ENCODE data around the gene BIRC7. TPM values are rescaled to one million over a fixed set of nuclear protein-coding genes. Genes with fewer than 3 reads are reported as not detected.

Gene BIRC7
- total RNA-seq, 1 experiment from 2014 or later = 0.10 TPM

GRCh38 chr20:63280371-63280770 lies 44.7 kb downstream of the BIRC7 start:
- H3K27ac ChIP-seq = no peak overlapping the region
- no peaks in the 10 kb centered on the region for H3K9me3 ChIP-seq (replicated peaks)
- H3K4me1 ChIP-seq = no peaks in the 10 kb centered on the region
- no peak overlapping the region for H3K4me3 ChIP-seq
- no peak for DNase-seq
- peaks cover 68% of the 10 kb centered on the region for H3K36me3 ChIP-seq
- no peaks in the 10 kb centered on the region for H3K27me3 ChIP-seq

GRCh38 chr20:63280929-63281545 lies 45.3 kb downstream of the BIRC7 start:
- Histone ChIP-seq H3K36me3 (peaks cover 71% of the 10 kb centered on the region), H3K4me1 (no peaks in the 10 kb centered on the region), H3K27me3 (no peaks in the 10 kb centered on the region), H3K27ac (no peak overlapping the region), H3K4me3 (no peak overlapping the region), H3K9me3 (replicated peaks) (no peaks in the 10 kb centered on the region)
- DNase-seq = no peak

DNA sequence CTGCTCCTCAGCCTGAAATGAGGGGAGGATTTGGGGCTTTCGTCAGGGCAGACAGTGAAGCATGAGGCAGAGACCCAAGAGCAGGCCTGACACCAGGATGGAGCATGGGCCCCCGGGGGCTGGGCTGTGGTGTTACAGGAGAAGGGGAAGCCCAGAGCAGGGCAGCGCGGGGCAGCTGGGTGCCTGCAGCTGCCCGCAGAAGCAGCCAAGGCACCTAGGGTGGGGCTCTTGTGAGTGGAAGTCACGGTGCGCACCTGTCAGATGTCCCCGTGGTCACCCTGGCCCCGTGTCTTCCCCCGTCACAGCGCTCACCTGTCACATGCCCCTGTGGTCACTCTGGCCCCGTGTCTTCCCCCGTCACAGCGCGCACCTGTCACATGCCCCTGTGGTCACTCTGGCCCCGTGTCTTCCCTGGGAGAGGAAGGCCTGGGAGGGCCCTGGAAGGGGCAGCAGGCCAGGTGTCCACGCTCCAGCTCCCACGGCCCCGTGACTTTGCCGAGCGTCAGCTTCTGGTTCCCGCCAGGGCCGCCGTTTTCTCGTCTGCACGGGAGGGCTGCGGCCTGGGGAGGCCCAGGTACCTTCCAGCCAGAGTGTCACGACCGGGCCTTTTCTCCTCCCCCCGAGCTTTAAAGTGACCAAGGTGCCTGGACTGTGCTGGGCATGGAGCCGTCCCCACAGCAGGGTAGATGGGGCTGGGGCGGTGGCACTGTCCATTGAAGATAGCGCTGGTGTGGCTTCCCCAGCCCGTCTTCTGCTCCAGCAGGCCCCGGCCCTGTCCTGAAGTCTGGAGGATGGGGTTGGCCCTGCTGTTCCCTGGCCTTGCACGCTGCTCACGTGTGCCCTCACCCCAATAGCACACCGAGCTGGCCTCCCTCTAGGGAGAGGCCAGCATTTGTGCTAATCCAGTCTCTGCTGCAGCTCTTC lies 46.3 kb downstream of the BIRC7 start:
- no peaks in the 10 kb centered on the region for H3K4me1 ChIP-seq
- peaks cover 61% of the 10 kb centered on the region for H3K36me3 ChIP-seq
- no peak overlapping the region for H3K4me3 ChIP-seq
- H3K9me3 ChIP-seq (replicated peaks) = no peaks in the 10 kb centered on the region
- no peak for DNase-seq
- no peaks in the 10 kb centered on the region for H3K27me3 ChIP-seq
- no peak overlapping the region for H3K27ac ChIP-seq

DNA sequence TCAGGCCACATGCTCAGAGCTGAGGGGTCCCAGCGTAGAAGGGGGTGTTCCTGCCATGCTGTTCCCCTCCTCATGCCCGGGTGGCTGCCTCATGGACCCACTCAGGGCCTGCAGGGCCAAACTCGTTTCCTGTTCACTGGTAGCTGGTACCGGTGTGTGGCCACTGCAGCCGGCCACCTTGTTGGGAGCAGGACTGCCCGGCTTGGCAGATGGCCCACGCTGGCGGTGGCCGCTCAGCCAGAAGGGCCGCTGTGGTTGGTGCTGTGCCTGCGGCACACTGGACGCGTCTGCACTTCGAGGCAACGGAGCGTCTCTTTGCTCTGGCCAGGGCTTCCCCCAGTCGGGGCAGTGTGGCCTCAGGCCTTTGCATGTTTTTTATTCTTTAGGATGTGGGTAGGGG lies 47.2 kb downstream of the BIRC7 start:
- no peaks in the 10 kb centered on the region for H3K4me1 ChIP-seq
- no peaks in the 10 kb centered on the region for H3K27me3 ChIP-seq
- peaks cover 58% of the 10 kb centered on the region for H3K36me3 ChIP-seq
- no peak for DNase-seq
- no peak overlapping the region for H3K4me3 ChIP-seq
- no peak overlapping the region for H3K27ac ChIP-seq
- H3K9me3 ChIP-seq (replicated peaks) = no peaks in the 10 kb centered on the region

DNA sequence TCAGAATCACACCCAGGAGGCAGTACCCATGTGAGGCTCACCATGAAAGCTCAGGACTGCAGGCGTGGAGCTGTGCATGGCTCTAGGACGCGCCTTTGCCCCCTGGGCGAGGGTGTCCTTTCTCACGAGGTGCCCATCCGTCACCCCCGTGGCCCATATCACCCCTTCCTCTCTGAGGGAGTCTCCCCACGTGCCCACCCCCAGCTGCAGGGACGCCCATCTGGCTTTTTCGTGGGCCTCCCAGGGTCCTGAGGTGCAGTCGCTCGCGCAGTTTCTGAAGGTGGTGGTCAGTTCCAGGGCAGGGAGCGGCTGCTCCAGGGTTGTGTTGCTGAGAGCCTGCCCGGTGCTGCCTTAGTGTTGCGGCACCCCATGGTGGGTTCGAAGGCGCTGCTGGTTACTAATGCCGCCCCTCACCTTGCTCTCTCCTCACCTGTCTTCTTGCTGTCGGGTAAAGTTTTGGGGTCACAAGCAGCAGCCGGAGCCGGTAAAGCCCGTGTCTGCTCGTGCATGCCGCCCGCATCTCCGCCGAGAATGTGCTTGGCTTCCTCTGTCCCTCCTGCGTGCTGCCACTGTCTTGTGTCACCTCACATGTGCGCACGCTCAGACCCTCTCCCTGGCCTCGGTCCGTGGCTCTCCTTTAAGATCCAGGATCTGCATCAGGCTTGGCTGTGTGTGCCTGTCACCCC lies 47.8 kb downstream of the BIRC7 start:
- Histone ChIP-seq H3K4me1 (no peaks in the 10 kb centered on the region), H3K4me3 (no peak overlapping the region), H3K9me3 (replicated peaks) (no peaks in the 10 kb centered on the region), H3K36me3 (peaks cover 60% of the 10 kb centered on the region), H3K27me3 (no peaks in the 10 kb centered on the region), H3K27ac (no peak overlapping the region)
- DNase-seq = no peak

- H3K36me3 ChIP-seq = peaks cover 61% of the 10 kb centered on the region
Measured at GRCh38 chr20:63284083-63284440, 48.4 kb downstream of the BIRC7 start.

GRCh38 chr20:63284544-63284949 lies 48.8 kb downstream of the BIRC7 start:
- Histone ChIP-seq H3K27me3 (no peaks in the 10 kb centered on the region), H3K27ac (no peak overlapping the region), H3K36me3 (peaks cover 59% of the 10 kb centered on the region), H3K9me3 (replicated peaks) (no peaks in the 10 kb centered on the region), H3K4me3 (no peak overlapping the region), H3K4me1 (no peaks in the 10 kb centered on the region)
- DNase-seq = no peak

More at GRCh38 chr20:63284083-63284440, 48.4 kb downstream of the BIRC7 start:
- Histone ChIP-seq H3K27ac (no peak overlapping the region), H3K4me3 (no peak overlapping the region), H3K27me3 (no peaks in the 10 kb centered on the region), H3K9me3 (replicated peaks) (no peaks in the 10 kb centered on the region), H3K4me1 (no peaks in the 10 kb centered on the region)
- DNase-seq = no peak

DNA sequence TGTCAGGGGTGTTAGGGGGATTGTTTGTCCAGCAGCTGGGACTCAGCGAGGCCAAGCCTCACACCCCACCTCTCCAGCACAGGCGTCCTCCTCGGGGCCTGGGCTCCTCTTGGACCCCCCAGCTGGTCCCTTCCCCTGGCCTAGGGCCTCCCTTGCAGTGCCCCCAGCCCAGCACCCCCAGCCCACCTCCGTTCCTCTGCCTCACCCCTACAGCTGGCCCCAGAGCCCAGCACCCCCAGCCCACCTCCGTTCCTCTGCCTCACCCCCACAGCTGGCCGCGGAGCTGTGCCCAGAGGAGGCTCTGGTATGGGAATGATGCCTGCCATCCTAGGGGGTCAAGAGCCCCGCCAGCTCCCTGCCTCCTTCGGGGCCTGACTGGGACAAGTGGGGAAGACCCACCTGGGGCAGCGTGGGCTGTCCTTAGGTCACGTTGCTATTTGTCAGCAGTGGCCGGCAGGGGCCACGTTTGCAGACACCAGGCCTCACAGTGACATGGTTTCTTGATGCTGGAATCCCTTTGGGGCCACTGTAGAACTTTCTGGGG lies 49.3 kb downstream of the BIRC7 start:
- Histone ChIP-seq H3K9me3 (replicated peaks) (no peaks in the 10 kb centered on the region), H3K27ac (no peak overlapping the region), H3K36me3 (peaks cover 54% of the 10 kb centered on the region), H3K4me3 (no peak overlapping the region), H3K4me1 (no peaks in the 10 kb centered on the region), H3K27me3 (no peaks in the 10 kb centered on the region)
- no peak for DNase-seq

GRCh38 chr20:63285636-63286615 lies 50.2 kb downstream of the BIRC7 start:
- Histone ChIP-seq H3K9me3 (replicated peaks) (no peaks in the 10 kb centered on the region), H3K36me3 (peaks cover 45% of the 10 kb centered on the region), H3K4me3 (no peak overlapping the region), H3K4me1 (no peaks in the 10 kb centered on the region), H3K27ac (no peak overlapping the region), H3K27me3 (no peaks in the 10 kb centered on the region)
- no peak for DNase-seq

GRCh38 chr20:63286781-63287696 lies 51.3 kb downstream of the BIRC7 start:
- DNase-seq = no peak
- H3K9me3 ChIP-seq (replicated peaks) = no peaks in the 10 kb centered on the region
- H3K27ac ChIP-seq = no peak overlapping the region
- H3K36me3 ChIP-seq = peaks cover 44% of the 10 kb centered on the region
- no peaks in the 10 kb centered on the region for H3K27me3 ChIP-seq
- no peak overlapping the region for H3K4me3 ChIP-seq
- H3K4me1 ChIP-seq = no peaks in the 10 kb centered on the region

DNA sequence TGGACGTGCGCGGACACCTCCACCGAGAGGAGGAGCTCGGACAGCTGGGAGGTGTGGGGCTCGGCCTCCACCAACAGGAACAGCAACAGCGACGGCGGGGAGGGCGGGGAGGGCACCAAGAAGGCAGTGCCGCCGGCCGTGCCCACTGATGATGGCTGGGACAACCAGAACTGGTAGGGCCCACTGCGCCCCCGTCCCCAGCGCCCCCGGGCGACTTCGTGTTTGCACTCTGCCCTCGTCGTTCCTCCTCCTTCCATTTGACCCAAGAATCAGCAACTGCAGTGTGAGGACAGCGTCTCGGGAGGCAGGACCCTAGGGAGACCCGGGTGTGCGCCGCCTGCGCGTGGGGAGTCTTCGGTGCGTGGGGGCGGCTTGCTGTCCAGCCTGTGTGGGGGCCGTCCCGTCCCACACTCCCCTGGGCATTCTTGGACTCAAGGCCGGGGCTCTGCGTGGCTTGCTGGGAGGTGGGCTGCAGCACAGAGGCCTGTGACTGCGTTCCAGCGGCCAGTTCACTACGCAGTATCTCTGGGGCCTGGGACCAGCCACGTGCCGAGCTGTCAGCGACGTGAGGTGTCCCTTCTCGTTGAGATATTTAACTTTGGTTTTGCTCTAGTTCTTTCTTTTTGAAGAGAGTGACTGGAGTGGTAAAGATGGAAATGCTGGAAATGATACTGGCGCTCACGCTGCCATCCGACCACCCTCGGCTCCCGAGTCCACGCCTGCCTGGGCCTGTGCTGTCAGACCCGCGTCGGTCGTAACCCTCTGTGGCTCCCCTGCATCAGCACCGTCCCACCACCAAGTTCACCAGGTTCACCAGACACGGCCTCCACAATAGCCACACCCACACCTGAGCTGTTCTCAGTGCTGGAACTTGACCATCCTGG lies 52.2 kb downstream of the BIRC7 start:
- H3K27ac ChIP-seq = no peak overlapping the region
- H3K4me1 ChIP-seq = no peaks in the 10 kb centered on the region
- H3K9me3 ChIP-seq (replicated peaks) = no peaks in the 10 kb centered on the region
- no peaks in the 10 kb centered on the region for H3K27me3 ChIP-seq
- no peak for DNase-seq
- H3K36me3 ChIP-seq = peaks cover 38% of the 10 kb centered on the region
- no peak overlapping the region for H3K4me3 ChIP-seq

GRCh38 chr20:63288581-63289251 lies 53.0 kb downstream of the BIRC7 start:
- H3K9me3 ChIP-seq (replicated peaks) = no peaks in the 10 kb centered on the region
- no peaks in the 10 kb centered on the region for H3K4me1 ChIP-seq
- no peaks in the 10 kb centered on the region for H3K27me3 ChIP-seq
- peaks cover 31% of the 10 kb centered on the region for H3K36me3 ChIP-seq
- no peak for DNase-seq
- no peak overlapping the region for H3K4me3 ChIP-seq
- H3K27ac ChIP-seq = no peak overlapping the region
